HG02852 (cell line): Measurements from ENCODE around the gene C5orf34.
"Not testable (repeated sequence)": the region's sequence is repeated elsewhere in the genome, so short reads cannot be mapped to it uniquely, and the experiment has no call there.

ENCODE experiments used
- ATAC-seq: cut with Tn5 transposase; IDR thresholded peaks from one replicate; pipeline ENCODE4 v1.9.1; 2021; ENCODE audit warnings: mild to moderate bottlenecking, moderate library complexity; ENCODE audit not compliant: unreplicated experiment

The C5orf34 gene

DNA sequence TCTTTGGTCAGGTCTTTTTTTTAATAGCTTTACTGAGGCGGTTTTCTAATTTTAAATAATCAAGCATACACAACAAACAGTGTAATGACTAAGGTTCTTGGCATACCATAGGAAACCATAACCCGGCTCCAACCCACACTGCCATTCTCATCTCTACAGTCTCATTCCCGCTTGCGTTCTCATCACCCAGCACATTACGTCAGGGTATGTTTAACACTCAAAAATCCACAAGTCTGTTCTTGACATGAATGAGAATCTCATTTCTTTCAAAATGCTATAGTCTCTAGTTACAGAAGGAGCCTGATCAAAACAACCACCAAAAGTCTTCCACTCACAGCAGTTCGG is 505 bp downstream of the C5orf34 start:
- peak; percentile 21 for ATAC-seq

DNA sequence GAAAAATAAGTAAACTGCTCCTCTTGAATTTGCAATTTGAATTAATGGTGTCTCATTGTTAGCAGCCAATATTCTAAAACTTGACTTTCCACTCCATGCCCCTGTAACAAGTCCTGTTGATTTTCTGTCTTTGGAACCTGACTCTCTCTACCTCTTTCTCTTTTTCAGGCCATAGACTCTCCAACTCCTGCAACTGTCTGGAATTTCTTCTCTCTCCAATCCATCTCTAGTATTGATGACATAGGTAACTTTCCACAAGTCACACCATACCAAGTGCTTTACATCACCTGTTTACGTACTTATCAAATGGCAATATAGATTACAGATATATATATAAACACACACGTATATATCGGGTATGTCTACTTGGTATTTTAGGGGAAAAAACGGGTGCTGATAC is 923 bp downstream of the C5orf34 start:
- ATAC-seq, result no peak

DNA sequence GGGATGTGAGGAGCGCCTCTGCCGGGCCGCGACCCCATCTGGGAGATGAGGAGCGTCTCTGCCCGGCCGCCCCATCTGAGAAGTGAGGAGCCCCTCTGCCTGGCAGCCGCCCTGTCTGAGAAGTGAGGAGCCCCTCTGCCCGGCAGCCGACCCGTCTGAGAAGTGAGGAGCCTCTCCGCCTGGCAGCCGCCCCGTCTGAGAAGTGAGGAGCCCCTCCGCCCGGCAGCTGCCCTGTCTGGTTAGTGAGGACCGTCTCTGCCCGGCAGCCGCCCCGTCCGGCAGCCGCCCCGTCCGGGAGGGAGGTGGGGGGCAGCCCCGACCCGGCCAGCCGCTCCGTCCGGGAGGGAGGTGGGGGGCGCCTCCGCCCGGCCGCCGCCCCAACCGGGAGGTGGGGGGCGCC is 3.9 kb downstream of the C5orf34 start:
- not testable (repeated sequence) for ATAC-seq

DNA sequence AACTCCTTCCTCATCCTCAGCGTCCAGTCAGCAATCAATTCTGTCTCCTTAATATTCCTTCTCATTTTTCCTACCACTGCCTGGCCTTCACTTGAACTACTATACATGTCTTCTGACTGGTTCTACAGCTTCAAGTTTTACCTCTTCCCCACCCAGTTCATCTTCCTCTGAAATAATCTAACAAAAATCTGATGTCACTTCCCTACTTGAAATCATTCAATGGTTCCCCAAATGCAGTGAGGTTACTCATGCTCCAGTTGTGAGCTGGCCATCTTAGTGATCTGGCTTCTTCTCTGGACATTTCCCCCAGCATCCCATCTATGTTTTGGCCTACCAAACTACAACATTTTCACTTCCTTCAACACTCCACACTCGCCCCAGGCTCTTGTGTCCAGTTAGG is 16.4 kb downstream of the C5orf34 start:
- ATAC-seq, result no peak

DNA sequence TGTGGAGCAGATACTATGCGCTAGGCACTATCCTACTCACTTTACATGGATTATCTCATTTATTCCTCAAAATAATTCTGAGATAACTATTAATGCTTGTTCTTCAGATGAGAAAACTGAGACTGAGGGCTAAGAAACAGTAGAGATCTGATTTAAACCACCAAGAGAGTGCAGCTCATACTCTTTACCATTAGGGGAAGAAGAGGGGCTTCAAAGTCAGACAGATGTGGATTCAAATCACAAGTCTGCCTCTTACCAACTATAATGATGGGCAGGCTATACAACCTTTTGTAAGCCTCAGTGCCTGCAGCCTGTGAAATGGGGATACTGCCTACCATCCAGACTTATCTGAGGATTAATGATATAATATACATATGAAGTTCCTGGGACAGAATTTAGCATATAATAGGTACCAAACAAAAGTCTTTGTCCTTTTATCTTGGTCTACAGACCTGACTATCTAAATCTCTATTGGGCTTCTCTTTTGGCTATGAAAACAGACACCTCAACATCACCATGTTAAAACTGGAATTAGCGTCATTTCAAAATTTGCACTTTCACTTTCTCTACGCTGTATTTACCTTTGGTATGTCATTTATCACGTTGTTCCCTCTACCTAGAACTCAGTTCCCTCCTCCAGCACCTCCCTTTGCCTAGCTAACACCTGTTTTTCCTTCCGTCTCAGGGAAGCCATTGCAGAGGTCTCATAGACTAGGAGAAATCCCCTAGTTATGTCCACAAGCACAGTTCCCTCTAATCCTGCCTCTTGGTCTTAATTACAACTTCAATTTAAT is 17.4 kb downstream of the C5orf34 start:
- ATAC-seq, result no peak

DNA sequence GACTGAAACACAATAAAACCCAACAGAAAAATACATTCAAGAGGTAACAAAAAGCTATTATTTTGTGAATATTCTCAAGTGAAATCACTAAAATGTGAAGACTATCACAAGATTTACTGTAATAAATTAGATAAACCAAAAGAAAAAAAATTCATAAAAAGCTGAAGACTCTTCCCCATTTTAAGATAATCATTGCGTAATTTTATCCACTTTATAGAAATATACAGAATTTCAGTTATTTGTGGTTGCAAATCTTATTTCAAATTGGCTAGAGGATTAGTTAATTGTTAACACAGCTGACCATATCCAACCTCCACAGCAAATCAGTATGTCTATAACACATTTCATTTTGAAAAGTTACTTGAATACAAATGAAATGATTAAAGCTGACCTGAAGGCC is 23.6 kb downstream of the C5orf34 start:
- no peak for ATAC-seq

DNA sequence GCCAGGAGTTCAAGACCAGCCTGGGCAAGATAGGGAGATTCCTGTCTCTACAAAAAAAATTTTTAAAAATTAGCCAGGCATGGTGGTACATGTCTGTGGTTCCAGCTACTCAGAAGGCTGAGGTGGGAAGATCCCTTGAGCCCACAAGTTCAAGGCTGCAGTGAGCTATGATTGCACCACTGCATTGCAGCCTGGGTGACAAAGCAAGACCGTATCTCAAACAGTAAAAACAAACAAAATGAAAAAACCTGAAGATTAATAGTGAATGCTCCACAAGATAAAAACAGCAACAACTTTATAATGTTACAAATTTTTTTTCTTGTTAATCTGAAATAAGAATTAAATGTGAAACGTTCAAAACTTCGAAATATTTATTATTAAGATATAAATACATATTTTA is 28.6 kb downstream of the C5orf34 start:
- no peak for ATAC-seq

DNA sequence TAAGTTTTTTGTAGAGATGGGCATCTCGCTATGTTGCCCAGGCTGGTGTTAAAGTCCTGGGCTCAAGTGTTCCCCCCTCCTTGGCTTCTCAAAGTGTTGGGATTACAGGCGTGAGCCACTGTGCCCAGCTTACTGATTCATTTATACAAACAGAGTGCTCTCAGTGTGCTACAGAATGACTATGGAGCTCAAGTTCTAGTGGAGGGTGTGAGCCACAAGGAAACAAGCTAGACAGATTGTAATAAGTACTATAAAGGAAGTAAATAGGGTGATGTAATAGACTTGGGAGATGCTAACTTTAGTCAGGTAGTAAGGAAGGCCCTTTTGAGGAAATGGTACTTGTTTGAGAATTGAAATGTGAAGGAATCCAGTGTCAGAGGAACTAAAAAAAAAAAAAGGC is 29.5 kb downstream of the C5orf34 start:
- no peak for ATAC-seq

DNA sequence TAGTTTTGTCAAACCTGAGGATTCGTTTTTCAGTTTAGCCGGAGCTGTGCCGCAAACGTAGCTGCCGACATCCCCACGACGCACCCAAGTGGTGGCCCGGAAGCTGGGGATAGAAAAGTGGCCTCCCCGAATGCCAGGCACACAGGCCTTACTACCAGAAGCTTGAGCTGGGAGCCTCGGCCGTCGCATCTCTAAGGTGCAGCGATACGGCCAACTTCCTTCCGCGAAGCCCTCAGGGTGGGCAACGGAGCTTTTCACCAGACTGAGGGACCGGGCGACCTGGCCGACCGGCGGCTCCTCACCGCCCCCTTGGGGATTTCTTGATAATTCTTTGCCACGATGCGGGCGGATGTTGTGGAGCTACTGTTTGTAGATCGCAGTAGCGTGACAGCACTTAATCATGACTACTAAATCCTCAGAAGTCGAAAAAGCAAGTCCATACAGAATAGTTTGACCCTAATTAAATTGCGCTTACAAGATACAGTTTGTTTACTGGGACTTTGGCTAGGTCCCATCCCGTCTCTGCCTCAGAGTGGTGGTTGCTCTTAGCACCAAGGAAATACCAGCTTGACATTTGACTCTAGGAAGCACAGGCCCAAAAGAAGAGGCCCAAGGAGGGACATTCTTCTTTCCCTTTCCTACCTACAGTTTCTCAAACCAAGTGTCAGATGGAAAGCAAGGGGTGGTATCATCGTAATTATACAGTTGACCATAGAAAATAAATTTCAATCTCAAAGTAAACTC is 30.7 kb downstream of the C5orf34 start:
- peak; percentile 65 for ATAC-seq

DNA sequence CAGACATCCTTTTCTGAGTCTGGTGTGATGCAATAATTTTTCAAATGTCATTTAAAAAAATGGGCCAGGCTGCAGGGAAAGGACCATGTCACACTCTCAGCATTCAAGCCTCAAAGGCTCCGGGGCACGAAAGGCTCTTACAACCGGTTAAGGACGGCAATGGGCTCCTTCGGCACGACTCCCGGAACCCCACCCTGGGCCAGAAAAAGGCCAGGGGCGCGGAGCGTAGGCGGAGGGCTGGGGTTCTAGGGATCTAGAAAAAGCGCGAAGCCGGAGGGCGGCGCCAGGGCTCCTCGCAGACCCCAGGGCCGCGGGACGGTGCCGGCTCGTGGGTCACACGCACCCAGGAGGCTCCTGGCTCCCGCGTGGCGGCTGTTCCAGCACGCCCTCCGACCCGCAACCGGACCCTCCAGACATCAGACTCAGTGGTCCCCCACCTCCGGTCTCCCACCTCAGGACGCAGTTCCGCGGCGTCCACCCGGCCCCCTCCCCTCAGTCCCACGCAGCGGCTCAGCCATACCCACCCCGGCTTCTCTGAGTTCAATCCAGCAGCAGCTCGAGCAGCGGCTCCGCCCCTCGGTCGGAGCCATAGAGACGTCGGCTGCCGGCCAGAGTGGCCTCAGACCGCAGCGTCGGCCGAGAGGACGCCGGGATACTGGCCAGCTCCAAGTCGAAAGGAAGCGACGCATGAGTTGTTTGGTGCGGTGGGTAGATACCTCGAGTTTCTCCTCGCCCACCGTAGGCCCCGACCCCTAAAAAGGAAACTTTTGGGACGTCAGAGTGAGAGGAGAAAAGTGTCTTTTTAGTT is 31.4 kb downstream of the C5orf34 start, which contains the start of gene TMEM267:
Gene TMEM267 (minus strand): TSS at position 568 of the 808 bp plus-strand sequence. CDS start 29,896 bp downstream, outside the sequence.
- ATAC-seq, result peak; percentile 91

DNA sequence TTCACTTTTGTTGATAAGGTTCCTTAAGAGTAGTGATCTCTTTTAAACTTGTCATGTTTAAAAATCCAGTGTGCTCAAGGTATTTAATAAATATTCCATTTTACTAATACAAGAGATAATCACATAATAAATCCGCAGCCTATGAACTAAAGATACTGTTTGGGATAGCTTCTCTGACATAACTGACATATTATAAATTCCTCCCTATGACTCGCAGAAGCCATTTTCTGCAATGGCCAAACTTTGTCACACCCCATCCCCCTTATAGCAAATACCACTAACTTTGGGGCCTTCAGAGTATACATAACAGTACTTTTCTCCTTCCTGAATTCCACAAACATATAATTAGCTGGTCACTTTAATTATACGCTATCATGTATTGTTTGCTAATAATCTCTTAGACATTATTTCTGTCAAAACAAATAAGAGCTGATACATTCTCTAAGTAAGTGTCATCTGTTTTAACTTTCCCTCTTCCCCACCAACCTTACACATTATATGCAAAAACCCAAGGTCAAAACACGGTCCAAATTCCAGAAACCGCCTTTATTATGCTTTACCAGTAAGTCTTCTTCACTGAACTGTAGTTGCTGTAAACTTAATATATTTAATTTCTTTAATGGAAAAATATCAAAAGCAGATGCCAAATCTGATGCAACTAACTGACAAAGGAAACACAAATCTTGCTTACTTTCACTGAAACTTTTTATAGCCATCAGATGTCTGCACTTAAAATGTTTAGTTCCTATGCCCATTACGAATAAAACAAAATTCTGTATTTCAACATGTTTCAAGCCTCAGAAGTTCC is 32.3 kb downstream of the C5orf34 start:
- no peak for ATAC-seq

DNA sequence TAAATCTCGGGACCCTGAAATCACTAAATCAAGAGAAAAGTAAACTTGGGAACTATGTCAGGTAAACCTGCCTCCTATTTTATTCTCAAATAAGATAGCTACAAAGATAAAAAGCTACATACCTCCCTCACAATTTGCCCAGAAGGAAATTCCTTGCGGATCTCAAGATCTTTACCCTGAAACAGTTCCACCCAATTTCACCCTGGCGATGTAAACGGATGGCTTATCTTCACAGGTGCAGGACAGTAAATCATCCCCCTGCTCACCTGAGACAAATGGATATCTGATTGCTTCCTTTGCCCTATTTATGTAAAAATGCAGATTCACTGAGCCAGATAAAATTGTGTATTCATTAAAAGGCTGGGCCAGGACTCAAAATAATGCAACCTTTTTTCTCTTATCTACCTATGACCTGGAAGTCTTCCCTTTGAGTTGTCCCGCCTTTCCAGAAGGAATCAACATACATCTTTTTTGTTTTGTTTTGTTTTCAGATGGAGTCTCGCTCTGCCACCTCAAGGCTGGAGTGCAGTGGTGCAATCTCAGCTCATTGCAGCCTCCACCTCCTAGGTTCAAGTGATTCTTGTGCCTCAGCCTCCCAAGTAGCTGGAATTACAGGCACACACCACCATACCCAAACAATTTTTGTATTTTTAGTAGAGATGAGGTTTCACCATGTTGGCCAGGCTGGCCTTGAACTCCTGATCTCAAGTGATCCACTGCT is 45.1 kb downstream of the C5orf34 start:
- no peak for ATAC-seq

DNA sequence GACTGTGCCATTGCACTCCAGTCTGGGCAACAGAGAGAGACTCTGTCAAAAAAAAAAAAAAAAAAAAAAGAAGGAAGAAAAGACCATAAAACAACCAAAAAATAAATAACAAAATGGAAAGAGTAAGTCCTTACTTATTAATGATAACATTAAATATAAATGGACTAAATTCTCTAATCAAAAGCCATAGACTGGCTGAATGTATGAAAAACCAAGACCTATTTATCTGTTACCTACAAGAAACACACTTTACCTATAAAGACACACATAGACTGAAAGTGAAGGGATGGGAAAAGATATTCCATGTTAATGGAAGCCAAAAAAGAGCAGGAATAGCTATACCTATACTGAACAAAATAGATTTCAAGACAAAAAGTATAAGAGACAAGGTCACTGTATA is 47.8 kb downstream of the C5orf34 start:
- no peak for ATAC-seq

DNA sequence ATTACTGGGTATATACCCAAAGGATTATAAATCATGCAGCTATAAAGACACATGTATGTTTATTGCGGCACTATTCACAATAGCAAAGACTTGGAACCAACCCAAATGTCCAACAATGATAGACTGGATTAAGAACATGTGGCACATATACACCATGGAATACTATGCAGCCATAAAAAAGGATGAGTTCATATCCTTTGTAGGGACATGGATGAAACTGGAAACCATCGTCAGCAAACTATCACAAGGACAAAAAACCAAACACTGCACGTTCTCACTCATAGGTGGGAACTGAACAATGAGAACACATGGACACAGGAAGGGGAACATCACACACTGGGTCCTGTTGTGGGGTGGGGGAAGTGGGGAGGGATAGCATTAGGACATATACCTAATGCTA is 49.5 kb downstream of the C5orf34 start:
- ATAC-seq, result not testable (repeated sequence)

DNA sequence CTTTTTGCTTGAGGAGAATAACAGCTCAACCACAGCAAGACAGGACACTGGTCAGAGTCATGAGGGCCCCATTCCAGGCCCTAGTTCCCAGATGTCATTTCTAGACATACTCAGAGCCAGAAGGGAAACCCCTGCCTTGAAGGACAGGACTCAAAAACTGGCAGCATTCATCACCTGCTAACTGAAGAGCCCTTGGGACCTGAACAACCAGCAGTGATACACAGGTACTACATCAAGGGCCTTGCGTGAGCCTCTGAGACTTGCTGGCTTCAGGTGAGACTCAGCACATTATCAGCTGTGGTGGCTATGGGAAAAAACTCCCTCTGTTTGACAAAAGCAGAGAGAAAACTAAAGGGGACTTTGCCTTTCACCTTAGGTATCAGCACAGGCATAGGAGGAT is 53.9 kb downstream of the C5orf34 start:
- ATAC-seq, result no peak

DNA sequence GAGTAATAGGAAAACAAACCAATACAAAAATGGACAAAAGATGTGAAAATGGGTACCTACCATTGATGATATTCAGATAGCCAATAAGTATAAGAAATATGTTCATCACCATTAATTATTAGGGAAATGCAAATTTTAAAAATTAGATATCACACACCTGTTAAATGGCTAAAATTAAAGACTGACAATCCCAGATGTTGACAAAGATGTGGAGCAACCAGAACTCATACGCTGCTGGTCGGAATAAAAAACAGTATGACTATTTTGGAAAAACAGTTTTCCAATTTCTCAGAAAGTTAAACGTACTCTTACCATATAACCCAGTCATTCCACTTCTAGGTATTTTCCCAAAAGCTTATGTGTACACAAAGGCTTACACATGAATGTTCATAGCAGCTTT is 58.4 kb downstream of the C5orf34 start:
- no peak for ATAC-seq

DNA sequence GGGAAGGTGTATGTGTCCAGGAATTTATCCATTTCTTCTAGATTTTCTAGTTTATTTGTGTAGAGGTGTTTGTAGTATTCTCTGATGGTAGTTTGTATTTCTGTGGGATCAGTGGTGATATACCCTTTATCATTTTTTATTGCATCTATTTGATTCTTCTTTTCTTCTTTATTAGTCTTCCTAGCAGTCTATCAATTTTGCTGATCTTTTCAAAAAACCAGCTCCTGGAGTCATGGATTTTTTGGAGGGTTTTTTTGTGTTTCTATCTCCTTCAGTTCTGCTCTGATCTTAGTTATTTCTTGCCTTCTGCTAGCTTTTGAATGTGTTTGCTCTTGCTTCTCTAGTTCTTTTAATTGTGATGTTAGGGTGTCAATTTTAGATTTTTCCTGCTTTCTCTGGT is 73.4 kb downstream of the C5orf34 start:
- not testable (repeated sequence) for ATAC-seq

DNA sequence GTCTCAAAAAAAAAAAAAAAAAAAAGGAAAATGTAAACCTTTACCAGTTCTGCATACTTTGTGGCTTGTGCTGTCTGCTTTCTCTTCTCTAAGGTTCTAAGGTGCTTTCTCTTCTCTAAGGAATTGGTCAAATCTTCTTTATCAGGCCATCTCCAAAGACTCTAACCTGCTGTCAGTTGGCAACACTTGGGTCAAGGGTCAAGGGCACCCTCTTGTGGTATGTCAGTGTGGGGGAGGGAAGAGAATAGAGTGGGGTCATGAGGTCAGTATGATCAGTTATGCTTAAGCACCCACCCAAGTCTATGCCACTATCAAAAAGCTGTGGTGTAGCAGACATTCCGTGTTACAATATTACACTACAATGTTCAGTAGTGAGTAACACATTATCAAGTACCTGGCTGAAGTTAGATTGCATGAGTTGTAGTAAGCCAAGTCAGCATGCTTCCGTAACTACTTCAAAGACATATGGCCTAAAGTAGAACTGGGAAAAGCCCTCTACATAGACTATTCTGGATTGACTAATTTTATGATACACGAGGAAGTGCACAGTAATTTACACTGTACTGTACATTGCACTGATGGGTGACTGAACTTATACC is 77.8 kb downstream of the C5orf34 start:
- no peak for ATAC-seq
